Measurements from ENCODE around the gene SMDT1. TPM values are rescaled to one million over a fixed set of nuclear protein-coding genes. Genes with fewer than 3 reads are reported as not detected.

The SMDT1 gene
- total RNA-seq, 6 experiments from 2014 or later, result 6.7 to 78.1 (median 60.9) TPM

- Histone ChIP-seq H3K4me3 (peak overlapping the region; percentile 59 to 75 (median 74)), H3K36me3 (peaks cover 0 to 20% (median 8%) of the 10 kb centered on the region in 4 donors), H3K4me1 (peaks cover 0 to 14% (median 6%) of the 10 kb centered on the region in 4 donors), H3K27ac (peak overlapping the region; percentile 93 to 98 (median 96)), H3K27me3 (no peaks in the 10 kb centered on the region), H3K9me3 (no peaks in the 10 kb centered on the region)
- intact Hi-C loops (cut with DNase I), result no loop called here
- under 1% methylated on average over 14 of the region's 14 CpGs for WGBS (ENCODE audit: insufficient coverage, low coverage, low lambda C conversion rate, missing lambda C conversion rate)
- ATAC-seq (peak in 2 of 4 donors; percentile 17 to 18), DNase-seq (peak in 1 of 3 donors; percentile 48)
- TF ChIP-seq POLR2A (IDR thresholded peaks at IDR 0.05), result no peak
- TF ChIP-seq CTCF (IDR thresholded peaks at IDR 0.05), result no peak
Measured at GRCh38 chr22:42080287-42080686, 787 bp downstream of the SMDT1 start.

- Histone ChIP-seq H3K4me3 (no peak overlapping the region), H3K27me3 (no peaks in the 10 kb centered on the region), H3K4me1 (peaks cover 0 to 14% (median 6%) of the 10 kb centered on the region in 4 donors), H3K27ac (no peak overlapping the region), H3K36me3 (peaks cover 0 to 37% (median 16%) of the 10 kb centered on the region in 4 donors), H3K9me3 (no peaks in the 10 kb centered on the region)
- ATAC-seq (no peak), DNase-seq (no peak)
- 80% methylated on average over 1 of the region's 4 CpGs for WGBS (ENCODE audit: insufficient coverage, low coverage, low lambda C conversion rate, missing lambda C conversion rate)
- intact Hi-C loops (cut with DNase I), result no loop called here
- no peak for TF ChIP-seq POLR2A (IDR thresholded peaks at IDR 0.05)
- no peak for TF ChIP-seq CTCF (IDR thresholded peaks at IDR 0.05)
Measured at GRCh38 chr22:42083119-42083518, 3.6 kb downstream of the SMDT1 start.

GRCh38 chr22:42084874-42085273 lies 5.4 kb downstream of the SMDT1 start:
- Histone ChIP-seq H3K4me3 (no peak overlapping the region), H3K9me3 (no peaks in the 10 kb centered on the region), H3K27ac (no peak overlapping the region), H3K27me3 (no peaks in the 10 kb centered on the region), H3K36me3 (peaks cover 0 to 37% (median 16%) of the 10 kb centered on the region in 4 donors), H3K4me1 (peaks cover 0 to 16% (median 4%) of the 10 kb centered on the region in 4 donors)
- 97% methylated on average over 6 of the region's 8 CpGs for WGBS (ENCODE audit: insufficient coverage, low coverage, low lambda C conversion rate, missing lambda C conversion rate)
- intact Hi-C loops (cut with DNase I), result no loop called here
- ATAC-seq (no peak), DNase-seq (no peak)
- TF ChIP-seq CTCF (IDR thresholded peaks at IDR 0.05), result no peak
- TF ChIP-seq POLR2A (IDR thresholded peaks at IDR 0.05), result no peak

- Histone ChIP-seq H3K9me3 (no peaks in the 10 kb centered on the region), H3K4me1 (peaks cover 0 to 11% (median 2%) of the 10 kb centered on the region in 4 donors), H3K27ac (no peak overlapping the region), H3K27me3 (no peaks in the 10 kb centered on the region), H3K4me3 (no peak overlapping the region), H3K36me3 (peaks cover 0 to 37% (median 16%) of the 10 kb centered on the region in 4 donors)
- DNase-seq (no peak), ATAC-seq (no peak)
- 69% methylated on average over 6 of the region's 6 CpGs for WGBS (ENCODE audit: insufficient coverage, low coverage, low lambda C conversion rate, missing lambda C conversion rate)
- no peak for TF ChIP-seq CTCF (IDR thresholded peaks at IDR 0.05)
- TF ChIP-seq POLR2A (IDR thresholded peaks at IDR 0.05), result no peak
- intact Hi-C loops (cut with DNase I), result no loop called here
Measured at GRCh38 chr22:42086051-42086450, 6.6 kb downstream of the SMDT1 start.

Measured in right lobe of liver (tissue), 6 donors.